ENCODE data around the gene ADAM17. TPM values are rescaled to one million over a fixed set of nuclear protein-coding genes. Genes with fewer than 3 reads are reported as not detected.

ADAM17 gene
- total RNA-seq, 1 donor = 40.1 TPM

GRCh38 chr2:9439536-9439935 is 116.1 kb downstream of the ADAM17 start:
- H3K4me3 ChIP-seq (ENCODE audit: low read depth, low read length) = no peak overlapping the region
- TF ChIP-seq CTCF (IDR thresholded peaks at IDR 0.05; ENCODE audit: insufficient read depth, low read length) = no peak
- no peak for DNase-seq (ENCODE audit: low read depth)

Other genes with a start within 250 kb of the ADAM17 start
- gene ITGB1BP1, start 132.3 kb downstream of the ADAM17 start, total RNA-seq (ENCODE audit: low replicate concordance) = 34.8 and 80.9 TPM in 2 replicates
- gene CPSF3, start 132.2 kb downstream of the ADAM17 start, total RNA-seq (ENCODE audit: low replicate concordance) = 62.2 and 76.5 TPM in 2 replicates
- gene IAH1, start 81.3 kb downstream of the ADAM17 start, total RNA-seq (ENCODE audit: low replicate concordance) = 30.7 and 51.7 TPM in 2 replicates
- 152 and 562 TPM in 2 replicates for gene YWHAQ, start 75.2 kb upstream of the ADAM17 start, total RNA-seq (ENCODE audit: low replicate concordance)

Measured in fibroblast of the aortic adventitia (primary cell).